Endothelial cell (in vitro differentiated cells): Measurements from ENCODE around the gene OTOS. TPM values are rescaled to one million over a fixed set of nuclear protein-coding genes. Genes with fewer than 3 reads are reported as not detected.

ENCODE experiments used
- DNase-seq: peaks from one replicate; pipeline ENCODE4 v3.0.0; 2021; ENCODE audit warnings: low spot score
- H3K27ac Mint-ChIP-seq: one replicate; pipeline ENCODE4 v1.8.0; 2021; ENCODE audit warnings: mixed read lengths, inconsistent platforms; ENCODE audit not compliant: unreplicated experiment
- H3K27me3 Mint-ChIP-seq: one replicate; pipeline ENCODE4 v1.8.0; 2021; ENCODE audit warnings: mild to moderate bottlenecking, moderate library complexity, mixed read lengths, inconsistent platforms; ENCODE audit not compliant: unreplicated experiment
- H3K36me3 Mint-ChIP-seq: one replicate; pipeline ENCODE4 v1.8.0; 2021; ENCODE audit warnings: mild to moderate bottlenecking, low read depth, mixed read lengths, inconsistent platforms; ENCODE audit not compliant: unreplicated experiment
- H3K4me1 Mint-ChIP-seq: one replicate; pipeline ENCODE4 v1.8.0; 2021; ENCODE audit warnings: mild to moderate bottlenecking, mixed read lengths, inconsistent platforms; ENCODE audit not compliant: unreplicated experiment
- H3K4me3 Mint-ChIP-seq: one replicate; pipeline ENCODE4 v1.8.0; 2021; ENCODE audit warnings: mild to moderate bottlenecking, mixed read lengths, inconsistent platforms; ENCODE audit not compliant: unreplicated experiment
- H3K9me3 Mint-ChIP-seq: one replicate; pipeline ENCODE4 v1.8.0; 2021; ENCODE audit warnings: mixed read lengths, inconsistent platforms; ENCODE audit not compliant: unreplicated experiment
- total RNA-seq: library from RNA; stranded (reverse); fragmentation: NEBNext Ultra II Directional; extraction: Animal tissue kit (Norgen Biotek cat#: 25700); gene quantifications from one replicate; pipeline ENCODE4 v1.2.1, GENCODE V29; 2021; ENCODE audit not compliant: unreplicated experiment
- TF ChIP-seq, protein P1 (sequence below): fragments of 200-600 bp; sonication (generic); IDR thresholded peaks from one replicate; pipeline ENCODE4 v1.5.0; 2021; ENCODE audit warnings: antibody characterized with exemption; ENCODE audit not compliant: unreplicated experiment

OTOS gene
- total RNA-seq, 1 donor from 2014 or later: not detected

DNA sequence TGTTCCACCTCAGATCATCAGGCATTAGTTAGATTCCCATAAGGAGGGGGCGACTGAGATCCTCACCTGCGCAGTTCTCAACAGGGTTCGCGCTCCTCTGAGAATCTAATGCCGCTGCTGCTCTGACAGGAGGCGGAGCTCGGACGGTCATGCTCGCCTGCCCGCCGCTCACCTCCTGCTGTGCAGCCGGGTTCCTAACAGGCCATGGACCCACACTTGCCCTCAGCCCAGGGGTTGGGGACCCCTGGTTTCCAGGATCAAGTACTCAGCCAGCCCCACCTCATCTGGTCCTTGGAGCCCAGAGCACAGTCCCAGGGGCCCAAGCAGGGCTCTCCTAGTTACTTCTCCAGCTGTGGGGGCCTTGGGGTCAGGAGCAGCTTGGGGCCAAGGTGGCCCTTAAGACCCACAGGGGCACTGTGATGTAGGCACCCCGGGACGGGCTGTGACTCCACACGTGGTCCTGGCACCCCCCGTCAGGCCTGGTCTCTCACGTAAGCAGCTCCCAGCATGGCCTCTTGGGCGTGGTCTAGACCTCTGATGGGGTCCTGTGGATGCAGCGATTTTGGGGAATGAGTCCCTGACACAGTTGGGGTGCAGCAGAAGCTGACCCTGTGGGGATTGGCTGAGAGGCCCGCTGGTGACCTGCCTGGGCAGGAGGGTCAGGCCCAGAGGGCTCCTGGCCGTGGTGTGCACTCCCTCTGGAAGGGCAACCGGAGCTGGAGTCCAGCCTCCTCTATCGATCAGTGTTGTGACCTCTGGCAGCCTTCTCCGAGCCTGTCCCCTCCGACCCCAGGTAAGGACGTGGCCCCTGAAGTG, 28.3 kb upstream of the OTOS start:
- Mint-ChIP-seq H3K27me3 (no peaks in the 10 kb centered on the region), H3K4me1 (peaks cover 2% of the 10 kb centered on the region), H3K4me3 (no peak overlapping the region), H3K36me3 (no peaks in the 10 kb centered on the region), H3K9me3 (no peaks in the 10 kb centered on the region), H3K27ac (no peak overlapping the region)
- no peak for DNase-seq
- TF ChIP-seq, protein P1, sequence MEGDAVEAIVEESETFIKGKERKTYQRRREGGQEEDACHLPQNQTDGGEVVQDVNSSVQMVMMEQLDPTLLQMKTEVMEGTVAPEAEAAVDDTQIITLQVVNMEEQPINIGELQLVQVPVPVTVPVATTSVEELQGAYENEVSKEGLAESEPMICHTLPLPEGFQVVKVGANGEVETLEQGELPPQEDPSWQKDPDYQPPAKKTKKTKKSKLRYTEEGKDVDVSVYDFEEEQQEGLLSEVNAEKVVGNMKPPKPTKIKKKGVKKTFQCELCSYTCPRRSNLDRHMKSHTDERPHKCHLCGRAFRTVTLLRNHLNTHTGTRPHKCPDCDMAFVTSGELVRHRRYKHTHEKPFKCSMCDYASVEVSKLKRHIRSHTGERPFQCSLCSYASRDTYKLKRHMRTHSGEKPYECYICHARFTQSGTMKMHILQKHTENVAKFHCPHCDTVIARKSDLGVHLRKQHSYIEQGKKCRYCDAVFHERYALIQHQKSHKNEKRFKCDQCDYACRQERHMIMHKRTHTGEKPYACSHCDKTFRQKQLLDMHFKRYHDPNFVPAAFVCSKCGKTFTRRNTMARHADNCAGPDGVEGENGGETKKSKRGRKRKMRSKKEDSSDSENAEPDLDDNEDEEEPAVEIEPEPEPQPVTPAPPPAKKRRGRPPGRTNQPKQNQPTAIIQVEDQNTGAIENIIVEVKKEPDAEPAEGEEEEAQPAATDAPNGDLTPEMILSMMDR: no peak

DNA sequence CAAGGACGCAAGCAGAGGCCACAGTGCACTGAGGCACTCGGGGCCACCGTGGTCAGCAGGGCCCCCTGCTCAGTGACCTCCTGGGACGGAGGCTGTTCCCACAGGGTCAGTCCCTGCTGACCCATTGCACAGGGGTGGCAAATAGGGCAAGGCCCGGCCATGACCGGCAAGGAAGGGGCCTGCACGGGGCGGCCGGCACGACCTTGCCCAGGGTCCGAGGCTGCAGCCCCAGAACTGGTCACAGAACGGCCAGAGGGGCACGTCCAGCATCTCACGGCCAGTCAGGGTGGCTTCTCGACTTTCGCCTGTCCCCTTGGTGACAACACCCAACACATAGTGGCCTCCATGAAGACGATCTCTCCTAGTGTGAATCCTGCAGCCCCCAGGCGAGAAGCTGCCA, 27.6 kb upstream of the OTOS start:
- H3K4me3 Mint-ChIP-seq: peak overlapping the region; percentile 42
- TF ChIP-seq, protein P1: no peak
- peaks cover 2% of the 10 kb centered on the region for H3K4me1 Mint-ChIP-seq
- H3K36me3 Mint-ChIP-seq: no peaks in the 10 kb centered on the region
- no peak for DNase-seq
- H3K9me3 Mint-ChIP-seq: no peaks in the 10 kb centered on the region
- no peaks in the 10 kb centered on the region for H3K27me3 Mint-ChIP-seq
- no peak overlapping the region for H3K27ac Mint-ChIP-seq

DNA sequence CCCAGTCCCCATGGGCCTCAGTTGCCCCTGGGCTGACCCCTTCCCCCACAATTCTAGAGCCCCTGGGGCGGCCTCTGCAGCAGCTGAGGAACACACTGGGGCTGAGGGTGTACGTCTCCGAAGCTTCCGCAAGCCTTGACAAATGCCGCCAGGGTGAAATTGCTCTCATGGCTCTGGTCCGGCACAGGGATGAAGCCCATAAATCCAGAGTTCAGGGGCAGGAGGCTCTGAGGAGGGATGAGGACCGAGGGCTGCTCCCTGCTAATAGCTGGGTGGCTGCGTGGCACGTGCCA, 27.1 kb upstream of the OTOS start:
- Mint-ChIP-seq H3K4me3 (no peak overlapping the region), H3K36me3 (no peaks in the 10 kb centered on the region), H3K27me3 (no peaks in the 10 kb centered on the region), H3K9me3 (no peaks in the 10 kb centered on the region), H3K4me1 (peaks cover 2% of the 10 kb centered on the region), H3K27ac (no peak overlapping the region)
- no peak for DNase-seq
- TF ChIP-seq, protein P1: no peak

DNA sequence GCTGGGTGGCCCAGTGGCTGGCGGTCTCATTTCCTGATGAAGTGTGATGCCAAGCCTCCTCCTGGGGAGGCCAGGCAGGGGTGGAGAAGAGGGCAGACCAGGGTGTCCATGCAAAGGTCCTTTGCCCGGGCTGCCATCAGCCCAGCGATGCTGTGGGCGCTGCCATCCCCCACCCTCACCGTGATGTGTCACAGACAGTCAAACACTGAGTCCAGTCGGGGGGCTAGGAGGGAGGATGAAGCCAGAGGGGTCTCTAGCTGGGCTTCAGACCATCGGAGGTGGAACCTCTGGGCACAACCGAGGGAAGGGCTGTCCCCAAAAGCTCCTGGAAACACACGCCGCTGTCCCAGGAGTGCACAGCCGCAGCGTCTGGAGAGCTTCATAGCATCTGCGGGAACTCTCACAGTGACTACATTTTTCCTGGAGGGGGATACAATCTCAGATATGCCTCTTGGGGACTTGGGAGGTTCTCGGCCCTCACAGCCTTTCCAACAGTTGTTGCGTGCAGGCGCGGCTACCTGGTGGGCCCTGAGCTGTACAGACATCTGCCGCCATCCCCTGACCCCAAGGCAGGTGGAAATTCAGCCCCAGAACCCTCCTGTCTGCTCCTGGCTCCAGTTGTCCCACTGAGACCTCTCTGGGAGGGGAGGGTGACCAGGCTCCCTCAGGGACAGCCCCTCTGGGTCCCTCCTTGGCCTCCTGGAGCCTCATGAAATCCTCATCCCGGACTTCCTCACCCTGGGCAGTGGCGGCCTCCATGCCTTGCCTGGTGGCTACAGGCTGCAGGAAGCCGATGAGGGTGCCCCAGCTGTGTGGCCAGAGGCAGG, 26.5 kb upstream of the OTOS start:
- no peaks in the 10 kb centered on the region for H3K36me3 Mint-ChIP-seq
- no peaks in the 10 kb centered on the region for H3K9me3 Mint-ChIP-seq
- TF ChIP-seq, protein P1: no peak
- H3K4me1 Mint-ChIP-seq: peaks cover 2% of the 10 kb centered on the region
- no peaks in the 10 kb centered on the region for H3K27me3 Mint-ChIP-seq
- no peak overlapping the region for H3K27ac Mint-ChIP-seq
- no peak overlapping the region for H3K4me3 Mint-ChIP-seq
- DNase-seq: no peak

DNA sequence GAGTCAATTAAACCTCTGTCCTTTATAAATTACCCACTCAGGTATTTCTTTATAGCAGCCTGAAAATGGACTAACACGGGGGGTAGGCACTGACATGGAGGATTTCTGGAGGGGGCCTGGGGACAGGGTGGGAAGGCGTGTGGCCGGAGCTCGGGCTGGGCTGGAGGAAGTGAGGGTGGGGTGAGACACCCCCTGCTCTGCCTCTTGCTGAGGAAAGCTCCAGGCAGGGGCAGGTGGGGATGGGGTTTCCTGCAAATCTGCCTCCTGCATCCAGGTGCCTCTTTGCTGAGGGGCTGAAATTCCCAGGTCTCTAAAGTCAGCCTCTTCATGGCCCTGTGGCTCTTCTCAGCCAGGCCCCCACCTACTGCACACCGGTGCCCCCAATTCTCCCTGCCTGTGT, 25.7 kb upstream of the OTOS start:
- TF ChIP-seq, protein P1: no peak
- H3K27ac Mint-ChIP-seq: no peak overlapping the region
- no peaks in the 10 kb centered on the region for H3K9me3 Mint-ChIP-seq
- H3K27me3 Mint-ChIP-seq: no peaks in the 10 kb centered on the region
- no peaks in the 10 kb centered on the region for H3K36me3 Mint-ChIP-seq
- DNase-seq: no peak
- H3K4me3 Mint-ChIP-seq: no peak overlapping the region
- peaks cover 2% of the 10 kb centered on the region for H3K4me1 Mint-ChIP-seq
